Upper lobe of left lung (tissue), 4 donors: ENCODE data around the gene EVC2.

ENCODE experiments used
- CTCF ChIP-seq, 6 experiments: fragments of 450-650 bp in 4 of 6; fragments of 200-600 bp in 2 of 6; sonication (generic) in 2 of 6; IDR thresholded peaks; one replicate each; pipeline ENCODE4 v1.5.1; 2016 to 2019; ENCODE audit warnings: antibody characterized with exemption in 6 of 6
- EP300 ChIP-seq, 4 donors: sonication (generic); formaldehyde crosslinking; IDR thresholded peaks; one replicate each; pipeline ENCODE4 v1.5.1; 2017; ENCODE audit warnings: antibody characterized with exemption in 4 of 4, control low read depth in 2 of 4
- POLR2A ChIP-seq, 4 donors: fragments of 450-650 bp; IDR thresholded peaks; one replicate each; pipeline ENCODE4 v1.5.1; 2016 to 2017; ENCODE audit warnings: antibody characterized with exemption in 4 of 4, mild to moderate bottlenecking in 2 of 4
- POLR2AphosphoS5 ChIP-seq, 2 donors: sonication (generic); formaldehyde crosslinking; IDR thresholded peaks; one replicate each; pipeline ENCODE4 v1.5.1; 2017; ENCODE audit warnings: antibody characterized with exemption in 2 of 2

- TF ChIP-seq POLR2A (IDR thresholded peaks at IDR 0.05) (no peak), CTCF (IDR thresholded peaks at IDR 0.05) (no peak), POLR2AphosphoS5 (IDR thresholded peaks at IDR 0.05) (no peak), EP300 (IDR thresholded peaks at IDR 0.05) (no peak)
Observed at GRCh38 chr4:5553801-5554200, 154.6 kb downstream of the EVC2 start.
